IPS DF 4.7 (cell line): ENCODE data around the gene SART3.
A peak's percentile ranks its signal among the peaks of the same experiment; 100 is the strongest.
"Not testable (repeated sequence)": the region's sequence is repeated elsewhere in the genome, so short reads cannot be mapped to it uniquely, and the experiment has no call there.

Source experiments
- DNase-seq: peaks from one replicate; pipeline ENCODE4 v3.0.0-alpha.2; 2013; ENCODE audit warnings: low spot score; ENCODE audit errors: extremely low read depth

Gene SART3

GRCh38 chr12:108563136-108563803, 2.3 kb upstream of the SART3 start:
- DNase-seq = no peak

GRCh38 chr12:108562348-108563135, 1.6 kb upstream of the SART3 start, which contains the start of gene ISCU:
TSS of gene ISCU (plus strand) at chr12:108562596. CDS start at chr12:108562623, 27 bp downstream.
- peak; percentile 95 for DNase-seq

- no peak for DNase-seq
Observed at GRCh38 chr12:108561852-108562347, 927 bp upstream of the SART3 start.

GRCh38 chr12:108560321-108560721, 652 bp downstream of the SART3 start:
- no peak for DNase-seq

GRCh38 chr12:108559748-108560147, 1.2 kb downstream of the SART3 start:
- no peak for DNase-seq

GRCh38 chr12:108559007-108559655, 1.8 kb downstream of the SART3 start:
- DNase-seq = no peak

- DNase-seq = not testable (repeated sequence)
Observed at GRCh38 chr12:108555383-108555782, 5.6 kb downstream of the SART3 start.

- no peak for DNase-seq
Observed at GRCh38 chr12:108553799-108554198, 7.2 kb downstream of the SART3 start.

- no peak for DNase-seq
Observed at GRCh38 chr12:108551535-108551934, 9.4 kb downstream of the SART3 start.

GRCh38 chr12:108548954-108549521, 11.9 kb downstream of the SART3 start:
- DNase-seq = no peak

GRCh38 chr12:108547686-108548085, 13.3 kb downstream of the SART3 start:
- no peak for DNase-seq

- DNase-seq = no peak
Observed at GRCh38 chr12:108543652-108544051, 17.3 kb downstream of the SART3 start.

GRCh38 chr12:108542320-108542719, 18.7 kb downstream of the SART3 start:
- DNase-seq = no peak

GRCh38 chr12:108538616-108539195, 22.3 kb downstream of the SART3 start:
- no peak for DNase-seq

- DNase-seq = no peak
Observed at GRCh38 chr12:108538146-108538545, 22.8 kb downstream of the SART3 start.

- DNase-seq = no peak
Observed at GRCh38 chr12:108531929-108532848, 28.8 kb downstream of the SART3 start.

- DNase-seq = no peak
Observed at GRCh38 chr12:108530161-108530560, 30.8 kb downstream of the SART3 start.

GRCh38 chr12:108527166-108527496, 33.8 kb downstream of the SART3 start:
- DNase-seq = no peak

- no peak for DNase-seq
Observed at GRCh38 chr12:108526482-108527165, 34.3 kb downstream of the SART3 start.

- no peak for DNase-seq
Observed at GRCh38 chr12:108525681-108526080, 35.3 kb downstream of the SART3 start.
